HG03342 (cell line): ENCODE results near the gene MRPL55.

Source experiments
- ATAC-seq: cut with Tn5 transposase; IDR thresholded peaks from one replicate; pipeline ENCODE4 v1.9.1; 2021; ENCODE audit warnings: mild to moderate bottlenecking, moderate library complexity; ENCODE audit not compliant: unreplicated experiment

Gene MRPL55

DNA sequence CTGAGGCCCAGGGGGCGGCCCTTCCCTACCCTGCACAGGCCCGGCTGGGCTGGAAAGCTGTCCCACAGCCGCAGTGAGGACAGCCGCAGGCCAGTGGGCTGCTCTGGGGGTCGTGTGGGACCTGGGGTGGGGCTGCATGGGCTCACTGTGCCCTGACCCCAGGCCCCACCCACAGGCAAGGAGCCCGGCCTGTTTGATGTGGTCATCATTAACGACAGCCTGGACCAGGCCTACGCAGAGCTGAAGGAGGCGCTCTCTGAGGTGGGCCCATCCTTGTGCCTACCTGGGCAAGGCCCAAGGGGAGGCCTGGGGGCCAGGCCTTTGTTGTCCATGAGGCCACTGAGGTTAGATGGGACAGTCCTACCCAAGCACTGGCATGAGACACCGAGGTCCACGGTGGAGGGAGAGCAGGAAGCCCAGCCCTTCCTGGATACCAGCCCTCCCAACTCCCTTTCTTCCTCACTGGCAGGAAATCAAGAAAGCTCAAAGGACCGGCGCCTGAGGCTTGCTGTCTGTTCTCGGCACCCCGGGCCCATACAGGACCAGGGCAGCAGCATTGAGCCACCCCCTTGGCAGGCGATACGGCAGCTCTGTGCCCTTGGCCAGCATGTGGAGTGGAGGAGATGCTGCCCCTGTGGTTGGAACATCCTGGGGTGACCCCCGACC is 39.2 kb upstream of the MRPL55 start:
- ATAC-seq, result no peak

DNA sequence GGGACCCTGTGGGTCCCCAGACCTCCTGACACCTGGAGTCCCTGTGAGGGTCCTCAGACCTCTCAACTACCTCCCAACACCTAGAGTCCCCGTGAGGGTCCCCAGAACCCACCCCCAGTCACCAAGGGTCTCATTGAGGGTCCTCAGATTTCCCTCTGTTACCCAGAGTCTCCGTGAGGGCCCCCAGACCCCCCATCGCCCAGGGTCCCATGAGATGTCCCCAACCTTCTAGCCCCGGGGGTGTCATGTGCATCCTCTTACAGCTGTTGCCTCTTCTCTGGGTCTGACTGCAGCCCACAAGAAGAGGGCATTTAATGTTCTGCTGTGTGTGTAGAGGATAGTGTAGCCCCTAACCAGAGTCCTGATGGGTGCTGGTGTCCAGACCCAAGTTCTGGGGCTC is 38.7 kb upstream of the MRPL55 start:
- no peak for ATAC-seq

DNA sequence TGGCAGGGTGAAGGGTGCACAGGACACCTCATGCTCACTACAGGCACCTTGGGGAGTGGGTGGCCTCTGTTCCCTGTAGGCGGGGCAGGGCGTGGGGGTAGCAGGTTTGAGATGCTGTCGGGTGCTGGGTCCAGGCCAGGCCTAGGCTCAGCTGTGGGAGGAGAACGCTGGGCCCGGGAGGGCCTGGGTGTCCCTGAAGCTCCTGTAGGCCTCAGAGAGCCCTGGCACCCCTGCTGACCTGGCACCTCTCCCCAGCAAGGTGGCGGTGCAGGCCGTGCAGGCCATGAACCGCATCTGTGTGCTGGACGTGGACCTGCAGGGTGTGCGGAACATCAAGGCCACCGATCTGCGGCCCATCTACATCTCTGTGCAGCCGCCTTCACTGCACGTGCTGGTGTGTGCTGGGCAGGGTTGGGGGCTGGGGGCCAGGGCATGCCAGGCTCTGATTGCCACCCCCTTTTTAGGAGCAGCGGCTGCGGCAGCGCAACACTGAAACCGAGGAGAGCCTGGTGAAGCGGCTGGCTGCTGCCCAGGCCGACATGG is 38.1 kb upstream of the MRPL55 start:
- no peak for ATAC-seq

DNA sequence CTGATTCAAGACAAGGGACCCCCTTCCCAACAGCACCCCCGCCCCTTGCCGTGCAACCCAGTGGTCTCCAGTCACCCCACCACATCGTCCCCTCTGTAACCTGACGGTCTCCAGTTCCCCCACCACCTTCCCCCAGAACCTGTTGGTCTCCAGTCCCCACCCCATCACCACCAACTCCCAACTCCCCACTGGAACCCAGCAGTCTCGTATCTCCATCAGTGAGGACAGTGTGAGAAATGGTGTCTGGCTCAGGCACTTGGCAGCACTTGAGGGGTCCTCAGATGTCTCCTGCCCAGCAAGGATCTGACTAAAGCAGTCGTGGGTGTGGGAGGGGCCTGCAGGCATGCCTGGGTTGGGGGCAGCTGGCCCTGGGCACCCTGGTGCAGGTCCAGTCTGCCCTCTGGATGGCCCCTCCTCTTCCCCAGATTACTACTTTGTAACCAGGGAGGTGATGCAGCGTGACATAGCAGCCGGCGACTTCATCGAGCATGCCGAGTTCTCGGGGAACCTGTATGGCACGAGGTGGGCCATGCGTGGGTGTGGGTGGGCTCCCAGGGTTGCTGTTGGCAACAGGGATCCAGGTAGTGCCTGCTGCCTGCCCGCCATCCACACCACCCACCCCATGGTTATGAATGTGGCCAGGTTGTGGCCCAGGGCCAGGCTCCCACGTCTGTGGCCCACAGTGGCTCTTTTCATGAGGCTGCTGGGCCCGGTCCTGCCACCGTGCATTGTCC is 37.5 kb upstream of the MRPL55 start:
- no peak for ATAC-seq

DNA sequence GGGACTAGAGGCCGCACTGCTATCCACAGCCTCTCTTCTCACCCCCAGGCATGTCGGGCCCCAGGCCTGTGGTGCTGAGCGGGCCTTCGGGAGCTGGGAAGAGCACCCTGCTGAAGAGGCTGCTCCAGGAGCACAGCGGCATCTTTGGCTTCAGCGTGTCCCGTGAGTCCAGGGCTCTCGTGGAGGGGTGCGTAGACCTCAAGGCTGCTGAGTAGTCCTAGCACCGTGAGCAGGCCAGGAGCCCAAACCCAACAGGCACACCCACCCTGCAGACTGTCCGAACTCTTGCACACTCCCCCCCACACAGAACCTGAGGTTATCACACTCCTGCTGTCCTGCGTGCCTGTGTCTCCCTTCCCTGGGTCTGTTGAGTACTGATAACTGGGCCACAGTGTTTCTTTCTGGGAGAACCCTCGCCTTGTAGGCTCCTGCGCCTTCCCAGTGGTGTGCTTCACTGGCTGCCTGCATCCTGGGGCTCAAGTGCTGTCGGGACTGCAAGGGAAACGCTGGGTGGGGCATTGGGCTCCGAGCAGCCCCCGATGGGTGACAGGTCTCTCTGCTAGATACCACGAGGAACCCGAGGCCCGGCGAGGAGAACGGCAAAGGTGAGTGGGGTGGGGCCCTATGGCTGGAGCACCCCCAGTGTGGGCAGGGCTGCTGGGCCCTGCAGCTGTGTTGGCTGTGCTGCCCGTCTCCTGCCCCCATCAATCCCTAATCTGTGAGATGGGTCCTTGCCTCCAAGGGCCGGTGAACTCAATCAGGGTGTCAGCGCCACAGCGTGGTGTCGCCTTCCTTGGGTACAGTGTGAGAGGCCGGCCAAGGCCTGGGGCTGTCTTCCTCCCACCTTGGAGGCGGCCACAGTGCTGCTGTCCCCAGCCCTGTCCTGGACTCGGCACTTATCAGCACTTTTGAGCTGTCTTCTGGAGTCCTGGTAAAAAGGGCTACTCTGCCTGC is 36.6 kb upstream of the MRPL55 start:
- ATAC-seq, result no peak

DNA sequence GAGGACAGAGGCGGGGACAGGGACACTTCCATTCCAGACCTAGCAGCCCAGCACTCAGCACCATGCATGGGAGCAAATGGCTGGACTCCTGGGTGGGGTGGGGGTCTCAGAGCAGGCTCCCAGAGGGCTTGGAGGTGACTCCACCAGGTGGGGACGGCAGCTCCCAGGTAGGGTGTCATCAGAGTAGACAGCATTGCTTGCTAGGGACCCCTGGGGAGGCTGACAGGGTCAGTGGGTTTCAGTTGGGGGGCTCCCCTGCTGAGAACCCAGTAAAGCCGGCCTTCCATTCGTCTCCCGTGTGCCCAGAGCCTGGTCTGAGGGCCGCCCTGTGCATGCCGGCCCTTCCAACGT is 35.9 kb upstream of the MRPL55 start:
- ATAC-seq, result no peak

DNA sequence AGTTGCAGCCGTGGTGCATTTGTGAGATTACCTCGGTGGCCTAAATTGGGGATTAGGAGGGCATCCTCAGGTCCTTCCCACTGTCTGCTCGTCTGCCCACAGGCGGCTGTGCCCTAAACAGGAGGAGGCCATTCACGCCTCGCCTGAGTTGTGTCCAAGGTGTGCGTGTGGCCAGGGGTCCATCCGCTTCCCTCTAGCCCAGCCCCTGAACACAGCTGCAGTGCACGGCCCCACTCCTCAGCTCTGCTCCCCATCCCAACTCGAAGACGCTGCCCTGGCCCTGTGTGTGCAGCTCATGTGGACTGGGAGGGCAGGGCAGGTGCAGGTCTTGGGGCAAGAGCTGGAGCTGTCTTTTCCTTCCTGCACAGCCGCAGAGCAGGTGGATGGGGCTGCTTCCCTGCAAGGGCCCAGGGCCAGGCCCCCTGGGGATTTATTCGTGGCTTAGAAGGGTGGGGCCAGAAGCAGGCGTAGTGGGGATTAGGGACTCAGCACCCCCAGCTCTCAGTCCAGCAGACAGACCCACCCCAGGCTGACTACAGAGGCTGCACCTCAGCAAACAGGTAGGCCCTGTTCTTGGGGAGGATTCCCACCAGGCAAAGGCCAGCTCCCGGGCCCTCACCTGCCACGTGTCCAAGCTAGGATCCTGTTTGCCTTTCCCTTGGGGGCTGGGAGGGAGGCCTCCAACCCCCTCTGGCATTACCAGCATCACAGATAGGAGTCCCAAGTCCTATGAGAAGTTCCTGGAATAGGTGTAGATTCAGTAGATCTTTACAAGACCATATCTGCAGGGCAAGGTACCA is 35.3 kb upstream of the MRPL55 start:
- ATAC-seq, result no peak

DNA sequence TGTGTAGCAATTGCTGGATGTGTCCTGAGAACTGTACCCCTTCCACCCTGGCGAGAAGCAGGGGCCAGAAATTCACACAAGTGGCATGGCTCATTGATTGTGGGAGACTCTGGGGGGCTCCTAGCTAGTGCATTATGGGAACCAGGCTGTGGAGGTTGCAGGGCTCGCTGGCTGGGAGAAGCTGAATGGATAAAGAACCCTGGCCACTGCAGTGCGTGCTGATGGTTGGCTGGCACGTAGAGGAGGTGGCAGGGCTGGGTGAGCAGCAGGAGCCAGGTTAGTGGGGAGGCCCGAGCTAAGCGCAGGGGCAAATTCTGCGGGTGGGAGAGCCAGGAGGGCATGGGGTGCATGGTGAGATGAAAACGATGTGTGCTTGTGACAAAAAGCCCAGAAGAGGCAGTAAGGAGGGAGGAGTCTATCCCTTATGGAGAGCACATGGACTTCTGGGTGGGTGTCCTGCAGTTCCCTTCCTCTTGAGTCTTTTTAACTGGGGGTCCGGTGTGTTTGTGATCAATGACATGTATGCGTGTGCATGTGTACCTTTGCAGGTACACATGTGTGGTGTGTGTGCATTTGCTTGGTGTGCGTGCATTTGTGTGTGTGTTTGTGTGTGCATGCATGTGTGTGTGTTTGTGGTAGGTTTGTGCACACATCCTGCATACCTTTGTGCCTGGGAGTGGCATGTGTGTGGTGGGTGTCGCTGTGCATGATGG is 34.5 kb upstream of the MRPL55 start:
- ATAC-seq, result no peak

DNA sequence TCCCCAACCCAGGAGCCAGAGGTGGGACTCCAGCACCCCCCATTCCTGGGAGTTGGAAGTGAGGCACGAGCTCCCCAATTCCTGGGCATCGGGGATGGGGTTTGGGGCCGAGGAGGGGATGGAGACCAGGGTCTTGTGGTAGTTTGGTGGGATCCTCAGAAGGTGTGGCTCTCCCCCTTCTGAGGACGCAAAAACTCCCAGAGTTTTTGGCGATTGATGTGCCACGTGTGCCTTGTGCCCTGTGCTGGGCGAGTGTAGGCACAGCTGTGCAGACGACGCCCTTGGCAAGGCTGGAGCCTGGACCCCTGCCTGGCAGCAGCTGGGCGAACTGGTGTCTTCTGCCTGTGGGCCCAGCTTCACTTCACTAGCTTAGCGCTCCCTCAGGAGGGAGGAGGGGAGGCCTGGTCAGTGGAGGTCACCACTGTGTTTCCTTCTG is 33.6 kb upstream of the MRPL55 start:
- ATAC-seq, result no peak

DNA sequence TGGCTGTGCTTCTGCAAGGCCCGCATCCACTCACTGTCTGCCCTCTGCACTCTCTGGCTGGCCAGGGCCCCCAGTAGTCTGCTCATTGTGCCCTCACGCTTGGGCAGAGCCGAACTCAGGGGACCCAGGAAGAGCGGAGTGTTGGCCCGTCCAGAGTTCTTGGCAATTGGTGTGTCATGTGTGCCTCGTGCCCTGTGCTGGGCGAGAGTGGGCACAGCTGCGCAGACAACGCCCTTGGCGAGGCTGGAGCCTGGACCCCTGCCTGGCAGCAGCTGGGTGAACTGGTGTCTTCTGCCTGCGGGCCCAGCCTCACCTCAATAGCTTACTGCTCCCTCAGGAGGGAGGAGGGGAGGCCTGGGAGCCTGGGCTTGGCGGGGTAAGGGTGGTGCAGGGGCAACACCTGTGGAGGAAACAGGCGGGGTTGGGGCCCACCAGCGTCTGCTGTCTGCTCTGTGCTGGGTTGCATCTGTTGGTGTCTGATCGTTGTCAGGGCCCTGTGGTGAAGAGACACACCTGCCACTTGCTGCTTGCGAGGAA is 33.1 kb upstream of the MRPL55 start:
- ATAC-seq, result no peak

DNA sequence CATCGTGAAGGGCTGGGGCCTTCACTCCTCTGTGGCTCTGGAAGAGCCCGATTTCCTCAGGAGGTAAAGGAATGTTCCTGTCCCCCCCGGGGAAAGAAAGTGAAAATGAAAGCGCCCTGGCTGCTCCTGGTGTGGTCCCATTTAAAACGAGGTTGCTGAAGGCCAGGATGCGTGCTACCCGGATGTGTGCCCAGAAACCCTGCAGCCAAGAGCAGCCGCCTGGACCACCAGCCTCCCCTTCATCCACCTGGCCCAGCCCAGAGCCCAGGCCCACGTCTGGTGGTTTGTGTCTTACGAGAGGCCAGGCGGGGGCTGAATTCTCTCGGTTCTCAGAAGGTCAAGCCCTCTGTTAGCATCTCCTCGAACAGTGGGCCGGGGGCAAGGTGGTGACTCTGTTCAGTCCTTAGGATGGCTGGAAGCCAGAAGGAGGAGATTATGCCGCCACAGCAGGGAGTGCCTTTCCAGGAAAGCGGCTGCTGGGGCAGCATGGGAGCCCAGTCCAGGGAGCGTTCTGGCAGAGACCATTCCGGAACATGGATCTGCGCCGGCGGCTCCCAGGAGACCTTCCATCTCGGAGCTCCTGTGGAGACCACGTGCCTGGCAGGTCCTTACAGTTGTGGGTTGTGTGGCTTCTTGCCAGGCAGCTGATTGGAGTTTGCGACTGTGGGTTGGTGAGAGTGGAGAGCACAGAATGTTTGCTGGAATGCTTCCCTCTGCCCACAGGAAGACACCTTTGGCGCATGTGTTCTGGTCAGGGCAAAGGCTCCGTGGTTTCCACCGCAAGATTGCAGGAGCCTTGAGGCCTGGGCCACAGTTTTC is 32.3 kb upstream of the MRPL55 start:
- ATAC-seq, result no peak

DNA sequence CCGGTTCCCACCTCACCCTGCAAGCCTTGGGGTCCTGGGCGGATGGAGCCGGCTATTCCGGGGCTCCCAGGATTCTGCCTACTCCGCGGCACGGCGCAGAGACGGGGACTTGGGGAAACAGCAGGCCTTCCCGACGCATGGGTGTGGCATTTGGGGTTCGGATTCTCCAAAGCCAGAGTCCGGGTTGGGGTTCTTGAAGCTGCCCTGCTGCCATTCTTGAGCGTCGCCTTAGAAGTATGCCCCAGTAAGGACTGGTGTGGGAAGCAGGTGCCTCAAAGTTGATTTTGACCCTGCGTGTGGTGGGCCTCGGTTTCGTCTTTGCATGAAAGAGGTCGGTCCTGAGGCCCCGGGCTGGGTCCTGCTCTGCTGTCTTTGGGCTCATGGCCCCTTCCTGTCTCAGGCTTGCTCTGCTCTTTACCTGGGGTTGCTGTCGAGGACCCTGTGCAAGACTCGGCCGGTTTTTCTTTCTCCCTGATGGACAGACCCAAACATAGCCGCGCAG is 31.7 kb upstream of the MRPL55 start:
- ATAC-seq, result no peak

DNA sequence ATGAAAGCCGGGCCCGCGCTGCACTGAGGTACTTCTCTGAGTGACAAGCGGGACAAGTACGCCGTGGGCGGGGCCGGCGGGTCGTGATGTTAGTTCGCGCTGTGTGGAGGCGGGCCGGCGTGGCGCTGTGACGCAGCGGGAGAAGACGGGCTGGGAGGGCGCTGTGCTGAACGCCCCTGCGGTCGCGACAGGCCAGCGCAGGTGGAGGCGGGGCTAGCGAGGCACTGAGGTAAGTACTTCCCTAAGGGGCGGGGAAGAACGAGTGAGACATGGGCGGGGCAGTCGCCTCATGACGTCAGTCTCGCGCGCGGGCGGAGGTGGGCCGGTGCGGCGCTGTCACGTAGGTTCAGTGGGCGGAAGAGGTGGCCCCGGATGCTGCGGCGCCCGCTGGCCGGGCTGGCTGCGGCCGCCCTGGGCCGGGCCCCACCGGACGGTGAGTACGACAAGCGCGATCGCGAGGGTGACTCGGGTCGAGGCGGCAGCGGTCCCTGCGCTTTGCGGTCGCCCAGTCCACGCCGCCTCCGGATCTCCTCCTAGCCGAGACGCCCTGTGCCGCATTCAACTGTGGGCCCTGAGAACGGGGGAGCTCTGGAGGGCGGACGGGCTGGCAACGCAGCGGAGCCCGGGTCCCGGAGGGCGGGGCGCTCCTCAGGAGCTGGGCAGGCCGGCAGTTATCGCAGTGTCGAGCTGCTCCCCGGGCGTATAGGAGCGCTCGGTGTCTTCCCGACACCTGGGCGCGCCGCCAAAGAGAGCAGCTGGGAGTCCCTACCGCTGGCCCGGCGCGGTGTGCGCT is 31.0 kb upstream of the MRPL55 start, which contains the start of gene GUK1:
TSS of gene GUK1 (plus strand) at position 349 of the 793 bp plus-strand sequence. CDS start at position 373, 24 bp downstream.
- peak; percentile 89 for ATAC-seq

DNA sequence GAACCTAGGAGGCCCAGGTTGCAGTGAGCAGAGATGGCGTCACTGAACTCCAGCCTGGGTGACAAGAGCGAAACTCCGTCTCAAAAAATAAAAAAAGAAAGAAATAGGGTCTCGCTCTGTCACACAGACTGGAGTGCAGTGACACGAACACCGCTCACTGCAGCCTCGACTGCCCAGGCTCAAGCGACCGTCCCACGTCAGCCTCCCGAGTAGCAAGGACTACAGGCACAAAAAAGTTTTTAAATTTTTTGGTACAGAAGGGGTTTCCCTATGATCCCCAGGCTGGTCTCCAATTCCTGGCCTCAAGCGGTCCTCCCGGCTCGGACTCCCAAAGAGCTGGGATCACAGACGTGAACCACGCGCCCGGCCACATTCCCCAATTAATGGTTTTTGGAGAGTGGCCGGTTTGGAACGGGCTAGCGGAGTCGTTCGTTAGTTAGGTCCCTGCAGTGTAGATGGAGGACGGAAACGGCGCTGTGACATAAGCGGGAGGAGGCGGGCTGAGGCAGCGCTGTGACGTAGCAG is 30.4 kb upstream of the MRPL55 start:
- no peak for ATAC-seq

DNA sequence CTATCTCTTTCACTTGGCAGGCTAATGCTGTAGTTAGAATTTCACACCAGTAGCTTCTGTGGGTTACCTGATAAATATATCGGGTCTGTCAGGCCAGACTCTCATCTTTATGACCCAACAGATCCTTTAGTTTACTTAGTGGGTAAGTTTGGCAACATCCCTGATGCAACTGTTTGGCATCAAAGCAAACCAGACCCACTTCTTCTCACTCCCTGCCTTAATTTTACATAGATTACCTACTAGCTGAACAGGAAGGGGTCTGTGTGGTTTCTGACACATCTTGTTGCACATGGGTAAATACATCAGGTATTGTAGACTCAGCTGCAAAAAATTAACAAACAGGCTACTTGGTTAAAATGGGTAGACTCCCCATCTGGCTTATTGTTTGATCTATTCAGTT is 27.8 kb upstream of the MRPL55 start:
- ATAC-seq, result no peak

DNA sequence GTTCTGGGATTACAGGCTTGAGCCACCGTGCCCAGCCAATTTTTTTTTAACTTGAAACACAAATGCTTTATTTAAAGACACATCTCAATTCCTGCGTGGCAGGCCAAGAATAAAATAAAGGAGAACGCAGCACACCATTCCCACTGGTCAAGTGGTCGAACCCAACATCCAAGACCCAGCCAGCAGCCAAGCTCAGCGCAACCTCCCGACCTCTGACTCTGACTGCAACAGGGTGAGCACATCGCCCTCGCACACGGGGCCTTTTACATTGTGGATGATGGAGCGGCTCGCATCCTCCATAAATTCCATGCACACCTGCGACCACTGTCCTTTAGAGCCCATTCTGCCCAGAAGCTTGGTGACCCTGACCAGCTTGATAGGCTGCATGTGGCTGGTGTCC is 25.5 kb upstream of the MRPL55 start:
- no peak for ATAC-seq

DNA sequence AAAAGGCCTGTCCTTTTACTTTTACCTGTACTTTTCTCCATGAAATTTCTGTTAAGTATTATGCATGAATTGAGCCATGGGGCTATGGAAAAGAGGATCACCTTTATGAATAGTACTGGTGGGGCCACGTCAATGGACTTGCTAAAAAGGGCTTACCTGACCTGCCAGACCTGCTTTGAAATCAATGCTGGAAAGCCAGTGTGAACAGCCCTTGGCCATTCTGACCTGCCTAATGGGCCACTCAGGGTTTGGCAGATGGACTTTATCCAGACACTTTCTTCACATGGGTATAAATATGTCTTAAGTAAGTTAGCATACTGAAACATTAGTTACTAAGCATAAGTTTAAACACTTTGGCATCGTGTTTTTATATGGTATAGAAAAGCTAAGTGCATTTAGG is 22.7 kb upstream of the MRPL55 start:
- no peak for ATAC-seq
